HCT116 (cell line): ENCODE data around the gene CCT5.

Experiments
- CTCF ChIP-seq, 3 experiments: fragments of 200-600 bp in 1 of 3; sonication (generic) in 1 of 3; IDR thresholded peaks in 2 of 3; conservative IDR thresholded peaks in 1 of 3; 2 replicates each; pipeline ENCODE4 v1.5.1; 2012 to 2017; ENCODE audit warnings: low read depth in 2 of 3, low read length in 2 of 3, antibody characterized with exemption in 1 of 3, borderline replicate concordance in 1 of 3, control low read depth in 1 of 3, mild to moderate bottlenecking in 1 of 3, mixed read lengths in 1 of 3, mixed run types in 1 of 3, moderate library complexity in 1 of 3; ENCODE audit not compliant: insufficient read depth in 1 of 3
- FOSL1 ChIP-seq: IDR thresholded peaks from 2 replicates; pipeline ENCODE4 v1.6.1; 2012; ENCODE audit warnings: low read depth
- JUND ChIP-seq: IDR thresholded peaks from 2 replicates; pipeline ENCODE4 v1.6.1; 2012
- POLR2A ChIP-seq: IDR thresholded peaks from 2 replicates; pipeline ENCODE4 v1.7.0; 2011; ENCODE audit warnings: borderline replicate concordance; ENCODE audit not compliant: insufficient read depth, insufficient read length; ENCODE audit errors: extremely low read depth
- POLR2AphosphoS5 ChIP-seq: IDR thresholded peaks from 2 replicates; pipeline ENCODE4 v1.6.1; 2011; ENCODE audit warnings: mild to moderate bottlenecking, low read depth, low read length, moderate library complexity
- REST ChIP-seq: IDR thresholded peaks from 2 replicates; pipeline ENCODE4 v1.6.1; 2012; ENCODE audit warnings: low read depth
- SRF ChIP-seq: IDR thresholded peaks from 2 replicates; pipeline ENCODE4 v1.6.1; 2012; ENCODE audit warnings: low read depth
- ZFX ChIP-seq: fragments of 450-650 bp; IDR thresholded peaks from 2 replicates; pipeline ENCODE4 v1.6.1; 2017

- TF ChIP-seq FOSL1: no peak
- no peak for TF ChIP-seq CTCF (IDR thresholded peaks at IDR 0.05 in 2 of 3, conservative IDR thresholded peaks at IDR 0.05 in 1 of 3; ENCODE audit: borderline replicate concordance in 1 of 3, insufficient read depth in 1 of 3, low read depth in 2 of 3, low read length in 2 of 3)
- no peak for TF ChIP-seq POLR2AphosphoS5
- no peak for TF ChIP-seq SRF
- no peak for TF ChIP-seq JUND
- no peak for TF ChIP-seq POLR2A
- TF ChIP-seq REST: no peak
- TF ChIP-seq ZFX: no peak
Observed at GRCh38 chr5:10218658-10219057, 31.4 kb upstream of the CCT5 start.
